HG02973 (cell line): ENCODE results near the gene PQBP1.

Experiments
- ATAC-seq: cut with Tn5 transposase; IDR thresholded peaks from one replicate; pipeline ENCODE4 v1.9.1; 2021; ENCODE audit warnings: moderate library complexity; ENCODE audit not compliant: unreplicated experiment

The PQBP1 gene

GRCh38 chrX:48919947-48920717, 22.4 kb downstream of the PQBP1 start:
- ATAC-seq: no peak

GRCh38 chrX:48920718-48921104, 23.0 kb downstream of the PQBP1 start:
- no peak for ATAC-seq

- no peak for ATAC-seq
Measured at GRCh38 chrX:48923771-48924170, 26.0 kb downstream of the PQBP1 start.

DNA sequence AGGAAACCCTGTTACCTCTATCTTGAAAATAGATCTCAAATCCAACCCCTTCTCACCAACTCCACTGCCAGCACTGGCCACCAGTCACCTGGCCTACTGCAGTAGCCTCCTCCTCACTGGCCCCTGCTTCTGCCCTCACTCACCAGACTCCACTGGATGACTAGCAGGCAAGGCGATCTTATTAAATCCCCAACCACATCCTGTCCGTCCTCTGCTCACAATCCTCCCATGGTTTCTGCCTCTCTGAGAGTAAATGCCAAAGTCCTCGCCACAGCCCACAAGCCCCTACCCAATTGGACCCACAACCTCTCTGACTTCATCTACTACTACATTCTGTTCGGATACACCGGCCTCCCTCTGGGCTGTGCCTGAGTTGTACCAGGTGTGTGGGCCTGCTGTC, 26.5 kb downstream of the PQBP1 start:
- no peak for ATAC-seq

- no peak for ATAC-seq
Measured at GRCh38 chrX:48927123-48927522, 29.4 kb downstream of the PQBP1 start.

DNA sequence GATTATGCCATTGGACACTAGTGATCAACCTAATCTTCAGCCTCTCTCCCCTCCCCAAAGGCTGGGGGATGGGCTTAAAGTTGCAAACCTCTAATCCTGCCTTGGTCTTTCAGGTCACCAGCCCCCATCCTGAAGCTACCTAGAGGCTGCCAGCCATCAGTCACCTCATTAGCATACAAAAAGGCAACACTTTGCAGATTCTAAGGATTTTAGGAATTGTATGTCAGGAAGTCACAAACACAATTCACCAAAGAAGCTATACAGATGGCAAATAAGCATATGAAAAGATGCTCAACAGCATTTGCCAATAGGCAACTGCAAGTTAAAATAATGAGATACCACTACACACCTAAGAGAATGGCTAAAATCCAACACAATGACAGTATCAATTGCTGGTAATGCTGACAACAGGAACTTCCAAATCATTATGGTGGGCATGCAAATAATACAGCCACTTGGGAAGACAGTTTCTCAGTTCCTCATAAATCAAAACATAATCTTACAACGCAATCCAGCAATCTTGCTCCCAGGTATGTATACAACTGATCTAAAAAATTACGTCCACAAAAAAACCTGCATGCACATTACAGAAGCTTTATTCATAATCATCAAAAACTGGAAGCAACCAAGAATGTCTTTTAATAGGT, 30.1 kb downstream of the PQBP1 start:
- ATAC-seq: no peak

DNA sequence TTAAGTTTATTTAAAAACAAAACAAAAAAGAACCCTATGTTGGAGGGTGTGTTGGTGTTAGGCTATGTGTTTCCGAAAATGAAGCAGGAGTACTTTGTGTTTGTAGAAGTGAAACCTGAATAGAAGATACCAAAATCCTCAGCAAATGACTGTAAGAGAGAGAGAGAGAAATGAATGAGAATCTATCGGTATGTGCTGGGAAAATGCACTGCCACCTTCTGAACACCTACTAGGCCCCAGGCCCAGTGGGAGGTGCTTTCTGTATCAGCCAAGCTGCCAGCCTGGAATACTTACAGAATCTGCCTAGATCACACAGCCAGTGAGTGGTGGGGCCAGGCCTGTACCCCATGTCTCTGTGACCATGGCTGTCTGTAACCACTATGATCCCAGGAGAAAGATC, 36.0 kb downstream of the PQBP1 start:
- no peak for ATAC-seq

GRCh38 chrX:48934581-48935300, 37.0 kb downstream of the PQBP1 start:
- no peak for ATAC-seq

DNA sequence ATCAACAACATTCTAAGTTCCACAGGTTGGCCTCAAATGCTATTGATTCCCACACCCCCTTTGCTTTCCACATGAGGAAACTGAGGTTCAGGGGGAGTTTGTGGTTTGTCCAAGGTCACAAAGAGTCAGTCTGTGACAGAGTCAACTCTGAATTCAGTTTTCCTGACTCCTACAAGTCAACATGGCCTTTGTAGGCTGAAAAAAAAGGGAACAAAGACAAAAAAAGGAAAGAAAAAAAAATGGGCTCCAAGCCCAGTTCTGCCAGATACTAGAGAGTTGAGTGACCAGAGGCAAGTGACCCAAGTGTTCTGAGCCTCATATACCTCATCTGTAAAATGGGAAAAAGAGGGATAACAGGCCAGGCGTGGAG, 37.6 kb downstream of the PQBP1 start:
- ATAC-seq: no peak

DNA sequence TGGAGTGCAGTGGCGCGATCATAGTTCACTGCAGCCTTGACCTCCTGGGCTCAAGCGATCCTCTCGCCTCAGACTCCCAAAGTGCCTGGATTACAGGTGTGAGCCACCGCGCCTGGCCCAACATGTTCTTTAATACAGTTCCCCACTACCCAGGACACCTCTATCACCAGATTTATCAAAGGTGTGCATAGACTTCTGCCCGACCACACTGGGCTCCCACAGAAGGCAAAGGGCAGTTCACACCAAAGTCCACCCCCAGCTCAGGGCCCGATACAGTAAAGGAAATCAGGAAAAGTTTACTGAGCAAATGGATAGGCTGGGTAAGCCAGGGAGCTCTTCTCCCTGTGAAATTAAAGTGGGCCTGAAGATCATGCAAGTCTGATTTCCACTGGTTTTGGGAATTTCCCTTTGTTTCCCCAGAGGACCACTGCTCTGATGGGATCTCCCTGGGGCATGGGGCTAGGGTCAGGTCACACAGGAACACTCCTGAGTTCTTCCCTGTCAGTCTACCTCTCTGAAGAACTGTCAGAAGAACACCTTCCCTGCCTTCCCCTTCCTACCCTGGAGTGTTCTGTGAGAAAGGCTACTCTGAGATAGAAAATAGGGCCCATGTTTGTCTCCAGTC, 38.8 kb downstream of the PQBP1 start:
- peak; percentile 3 for ATAC-seq

- ATAC-seq: peak; percentile 41
Measured at GRCh38 chrX:48937054-48937907, 39.6 kb downstream of the PQBP1 start.

GRCh38 chrX:48938721-48939425, 41.1 kb downstream of the PQBP1 start:
- ATAC-seq: peak; percentile 36

- no peak for ATAC-seq
Measured at GRCh38 chrX:48939524-48940228, 41.9 kb downstream of the PQBP1 start.

DNA sequence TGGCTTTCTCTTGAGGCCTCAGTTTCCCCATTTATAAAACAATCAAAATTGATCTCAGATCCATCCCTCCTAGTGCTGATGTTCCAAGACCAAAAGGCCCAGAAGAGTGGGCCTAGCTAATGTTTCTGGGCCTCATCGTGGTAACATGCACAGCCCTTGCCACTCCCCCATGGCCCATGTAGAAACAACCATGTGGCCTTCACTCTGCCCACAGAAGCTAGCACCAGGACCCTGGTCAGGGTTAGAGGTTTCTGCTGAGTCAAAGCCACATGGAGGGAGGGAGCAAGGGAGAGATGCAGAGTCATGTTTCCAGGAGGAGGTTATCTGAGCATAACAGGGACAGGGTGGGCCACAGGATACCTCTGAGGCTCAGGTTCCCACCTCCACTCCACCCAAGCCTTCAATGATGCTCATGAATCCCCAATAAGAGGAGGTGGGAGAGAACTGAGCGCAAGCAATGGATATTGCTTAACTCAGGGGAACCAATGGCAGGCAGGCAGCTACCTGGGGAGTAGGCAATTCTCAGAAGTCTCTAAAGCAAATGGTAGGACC, 42.8 kb downstream of the PQBP1 start:
- ATAC-seq: no peak

- no peak for ATAC-seq
Measured at GRCh38 chrX:48942895-48943294, 45.2 kb downstream of the PQBP1 start.

DNA sequence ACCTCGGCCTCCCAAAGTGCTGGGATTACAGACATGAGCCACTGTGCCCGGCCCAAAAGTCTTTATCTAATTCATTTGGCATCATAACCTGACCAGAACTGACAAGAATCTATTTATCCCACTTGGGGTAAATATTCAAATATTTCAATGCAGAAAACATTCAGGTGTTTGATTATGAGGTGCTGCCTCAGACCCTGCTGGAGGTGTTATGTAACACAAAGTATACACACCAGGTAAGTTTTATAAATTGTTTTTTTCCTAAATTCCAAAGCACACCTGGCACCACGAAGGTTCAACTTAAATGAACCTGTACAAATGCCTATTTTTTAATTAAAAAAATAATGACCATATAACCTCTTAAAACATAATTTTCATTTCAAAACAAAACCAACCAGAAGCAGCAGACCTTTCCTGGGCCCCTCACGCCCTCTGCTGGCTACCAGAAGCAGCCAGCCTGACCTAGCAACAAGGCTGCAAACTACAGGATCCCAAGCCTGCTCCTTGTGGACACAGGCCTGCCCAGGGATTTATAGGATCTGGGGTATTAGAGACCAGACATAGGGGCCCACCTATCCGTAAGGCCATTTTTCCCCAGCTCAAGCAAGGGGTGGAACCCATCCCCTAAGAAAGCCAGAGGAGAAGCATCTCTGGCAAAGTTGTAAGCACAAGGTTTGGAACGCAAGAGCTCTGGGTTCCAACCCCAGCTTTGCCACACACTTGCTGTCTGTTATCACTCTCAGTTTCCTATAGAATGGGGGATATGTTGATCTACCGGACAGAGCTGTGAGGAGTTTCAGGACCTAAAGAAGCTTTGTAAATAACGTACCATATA, 48.0 kb downstream of the PQBP1 start:
- no peak for ATAC-seq

GRCh38 chrX:48948589-48948988, 50.9 kb downstream of the PQBP1 start:
- ATAC-seq: no peak
